Measurements from ENCODE around the gene TEFM.
"Not testable (repeated sequence)": the region's sequence is repeated elsewhere in the genome, so short reads cannot be mapped to it uniquely, and the experiment has no call there.

Gene TEFM

GRCh38 chr17:30920683-30921543 is 14.9 kb upstream of the TEFM start:
- no peak for DNase-seq

- no peak for DNase-seq
Observed at GRCh38 chr17:30920282-30920681, 14.2 kb upstream of the TEFM start.

GRCh38 chr17:30917050-30917449 is 11.0 kb upstream of the TEFM start:
- no peak for DNase-seq

- DNase-seq = no peak
Observed at GRCh38 chr17:30915833-30916611, 10.0 kb upstream of the TEFM start.

- DNase-seq = no peak
Observed at GRCh38 chr17:30913955-30914354, 7.9 kb upstream of the TEFM start.

GRCh38 chr17:30910151-30910550 is 4.1 kb upstream of the TEFM start:
- DNase-seq = not testable (repeated sequence)

GRCh38 chr17:30908717-30909420 is 2.8 kb upstream of the TEFM start:
- no peak for DNase-seq

- no peak for DNase-seq
Observed at GRCh38 chr17:30905742-30906100, 317 bp downstream of the TEFM start.

- DNase-seq = no peak
Observed at GRCh38 chr17:30897311-30897710, 8.7 kb downstream of the TEFM start.

GRCh38 chr17:30894236-30894635 is 11.8 kb downstream of the TEFM start:
- no peak for DNase-seq

GRCh38 chr17:30886187-30886586 is 19.9 kb downstream of the TEFM start:
- no peak for DNase-seq

GRCh38 chr17:30869005-30869404 is 37.0 kb downstream of the TEFM start:
- no peak for DNase-seq

GRCh38 chr17:30864636-30865035 is 41.4 kb downstream of the TEFM start:
- DNase-seq = no peak

GRCh38 chr17:30858556-30859250 is 47.3 kb downstream of the TEFM start:
- no peak for DNase-seq

GRCh38 chr17:30854146-30854545 is 51.9 kb downstream of the TEFM start:
- no peak for DNase-seq
